GM21360 (cell line): ENCODE data around the gene MAF.
A peak's percentile ranks its signal among the peaks of the same experiment; 100 is the strongest.

Experiments
- ATAC-seq: cut with Tn5 transposase; IDR thresholded peaks from one replicate; pipeline ENCODE4 v1.9.1; 2021; ENCODE audit warnings: mild to moderate bottlenecking, moderate library complexity; ENCODE audit not compliant: unreplicated experiment

MAF gene

DNA sequence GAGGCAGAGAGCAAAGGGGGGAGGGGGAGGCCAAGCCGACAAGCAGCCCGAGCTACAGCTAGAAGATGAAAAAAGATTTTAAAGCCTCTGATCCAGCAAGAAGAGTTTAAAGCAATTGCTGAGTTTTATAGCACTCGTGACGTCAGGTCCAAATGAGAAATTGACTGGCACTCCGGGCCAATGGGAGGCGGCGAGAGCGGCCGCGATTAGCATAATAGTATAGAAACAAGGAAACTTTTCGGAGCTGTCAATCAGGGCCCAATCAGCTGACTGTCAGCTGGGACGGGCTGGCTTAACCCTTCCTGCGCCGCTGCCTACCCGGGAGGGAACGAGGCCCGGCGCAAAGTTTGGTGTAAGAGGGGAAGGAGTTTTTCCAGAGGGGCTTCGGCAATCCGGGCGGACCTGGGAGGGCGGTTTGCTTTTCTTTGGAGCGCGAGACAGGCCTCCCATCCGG is at the start of gene MAF:
TSS of gene MAF (minus strand) at position 100 of the 454 bp plus-strand sequence. CDS start 835 bp downstream, outside the sequence.
- ATAC-seq, result no peak

DNA sequence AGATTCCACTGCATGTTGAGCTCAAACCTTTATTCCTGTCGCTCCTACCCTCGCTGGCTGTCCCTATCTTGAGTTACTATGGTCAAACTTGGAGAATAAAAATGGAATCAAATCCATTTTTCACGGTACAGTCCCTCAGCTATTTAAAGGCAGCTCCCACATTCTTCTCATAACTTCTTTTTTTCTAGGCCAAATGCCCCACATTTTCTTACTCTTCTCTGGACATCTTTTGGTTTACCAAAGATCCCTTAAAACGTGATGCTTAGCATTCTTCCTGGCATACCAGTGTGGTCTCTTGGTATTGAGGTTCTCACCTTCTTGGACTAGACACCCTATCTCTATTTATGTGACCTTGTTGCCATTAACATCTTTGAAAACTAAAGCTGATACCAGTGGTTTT is 48.3 kb upstream of the MAF start:
- ATAC-seq, result no peak

DNA sequence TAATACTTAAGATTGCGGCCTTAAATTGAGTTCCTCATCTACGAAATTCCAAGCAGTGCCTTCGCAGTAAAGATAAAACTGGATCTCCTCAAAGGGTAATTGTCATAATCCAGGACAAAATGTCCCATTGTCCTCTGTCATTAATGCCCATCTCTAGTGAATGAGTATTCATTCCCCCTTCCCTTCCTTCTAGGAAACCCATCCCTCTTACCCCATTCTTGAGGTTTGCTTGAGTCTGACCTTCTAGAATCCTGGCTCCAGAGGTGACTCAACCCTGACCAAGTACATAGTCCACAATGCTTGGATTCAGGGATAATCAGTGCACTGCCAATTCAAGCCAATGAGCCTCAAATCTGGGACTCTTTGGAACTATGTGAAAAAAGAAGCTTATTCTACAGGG is 47.0 kb upstream of the MAF start:
- ATAC-seq, result no peak

DNA sequence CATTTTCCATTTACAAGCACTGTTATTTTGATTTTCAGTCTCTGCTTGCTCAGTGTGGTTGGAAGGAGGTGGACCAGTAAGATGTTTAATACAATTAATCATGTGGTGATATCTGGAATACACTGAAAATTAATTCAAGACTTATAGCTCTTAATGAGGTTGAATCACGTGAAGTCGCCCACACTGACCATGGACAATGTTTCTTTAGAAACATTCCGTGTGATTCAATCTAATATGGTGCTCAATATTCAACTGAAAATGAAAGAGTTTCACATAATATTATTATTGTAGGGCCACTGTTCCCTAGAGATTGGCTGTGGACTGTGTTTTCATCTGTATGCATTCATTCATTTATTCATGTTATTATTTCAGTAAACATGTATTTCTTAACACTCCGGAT is 45.2 kb upstream of the MAF start:
- no peak for ATAC-seq

DNA sequence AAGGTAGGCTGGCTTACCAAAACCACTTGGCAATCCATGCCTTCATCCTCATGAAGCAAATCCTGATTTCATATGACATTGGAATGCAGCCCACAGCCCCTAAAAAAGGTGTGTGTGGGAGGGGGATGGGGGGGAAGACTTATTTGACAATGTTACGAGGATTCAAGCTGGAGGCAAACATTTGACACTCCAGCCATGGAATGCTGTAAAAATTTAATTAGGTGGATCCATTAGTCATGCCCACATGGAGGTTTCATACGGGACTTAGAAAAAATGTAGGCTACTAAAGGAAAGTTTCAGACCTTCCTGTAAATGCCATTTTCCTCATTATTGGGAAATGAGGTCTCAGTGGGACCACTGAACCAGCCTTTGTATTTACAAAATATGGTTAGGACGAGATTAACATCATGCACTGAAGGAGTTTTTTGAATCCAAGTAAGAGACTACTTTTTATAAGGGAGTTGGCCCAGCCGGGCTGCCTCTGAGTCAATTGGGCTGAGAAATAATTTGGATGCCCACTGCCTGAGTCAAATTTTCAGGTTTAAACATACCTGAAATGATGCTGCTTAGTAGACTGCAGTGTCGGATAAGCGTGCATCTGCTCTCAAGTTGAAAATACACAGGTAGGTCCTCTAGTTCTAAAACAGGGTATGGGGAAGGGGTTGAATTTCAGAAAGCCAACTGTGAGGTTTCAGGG is 44.6 kb upstream of the MAF start:
- no peak for ATAC-seq

DNA sequence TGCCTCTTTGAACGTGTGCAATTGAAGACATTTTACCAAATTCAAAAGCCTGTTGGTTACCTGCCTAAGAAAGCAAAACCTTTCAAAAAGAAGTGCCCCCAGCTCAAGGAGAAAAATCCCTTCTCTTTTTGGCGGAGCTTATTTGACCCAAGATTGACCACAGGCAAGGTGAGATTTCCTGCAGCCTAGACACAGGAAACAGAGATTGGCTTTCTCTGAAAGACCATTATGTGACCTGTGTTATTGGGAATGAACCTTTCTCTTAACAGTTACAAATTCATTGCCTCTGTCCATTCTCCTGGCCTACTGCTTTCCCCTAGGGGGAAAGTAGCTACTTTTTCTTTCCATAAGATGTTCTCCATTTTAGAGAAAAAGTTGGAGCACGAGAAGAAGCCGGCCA is 42.1 kb upstream of the MAF start:
- ATAC-seq, result no peak

DNA sequence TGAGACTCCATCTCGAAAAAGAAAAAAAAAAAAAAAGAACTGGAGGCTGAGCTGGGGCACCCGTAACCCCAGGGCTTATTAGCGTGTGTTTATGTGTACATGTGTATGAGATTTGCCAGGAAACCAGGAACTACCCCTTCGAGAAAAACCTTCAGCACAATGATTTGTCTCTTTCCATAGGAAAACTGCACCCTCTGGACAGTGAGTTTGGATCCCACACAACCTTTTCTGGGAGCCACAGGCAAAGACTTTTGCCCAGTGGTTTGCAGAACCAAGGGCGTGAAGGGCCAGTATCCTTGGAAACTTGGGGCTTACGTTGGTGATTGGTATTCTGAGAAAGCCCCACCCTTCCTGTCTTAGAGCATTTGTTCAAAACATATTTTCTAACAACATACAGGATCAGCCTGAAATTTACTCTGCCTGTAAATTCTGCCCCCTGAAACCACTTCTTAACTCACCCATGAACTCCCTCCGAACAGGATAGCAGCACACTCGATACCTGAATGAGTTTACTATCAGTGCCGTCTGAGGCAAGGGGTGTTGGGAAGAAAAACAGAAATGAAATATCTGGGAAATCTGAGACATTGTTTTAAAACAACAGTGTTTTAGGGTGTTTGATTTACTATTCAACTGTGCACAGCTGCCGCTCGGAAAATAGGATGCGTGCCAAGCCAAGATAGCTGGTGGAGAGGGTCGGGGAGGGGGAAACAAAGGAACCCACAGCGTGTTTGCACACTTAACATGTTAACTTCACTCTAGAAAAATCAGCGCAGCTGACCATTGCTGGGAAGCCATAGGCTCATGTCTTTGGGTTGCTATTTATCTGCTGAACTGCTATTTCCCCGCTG is 40.2 kb upstream of the MAF start:
- no peak for ATAC-seq

DNA sequence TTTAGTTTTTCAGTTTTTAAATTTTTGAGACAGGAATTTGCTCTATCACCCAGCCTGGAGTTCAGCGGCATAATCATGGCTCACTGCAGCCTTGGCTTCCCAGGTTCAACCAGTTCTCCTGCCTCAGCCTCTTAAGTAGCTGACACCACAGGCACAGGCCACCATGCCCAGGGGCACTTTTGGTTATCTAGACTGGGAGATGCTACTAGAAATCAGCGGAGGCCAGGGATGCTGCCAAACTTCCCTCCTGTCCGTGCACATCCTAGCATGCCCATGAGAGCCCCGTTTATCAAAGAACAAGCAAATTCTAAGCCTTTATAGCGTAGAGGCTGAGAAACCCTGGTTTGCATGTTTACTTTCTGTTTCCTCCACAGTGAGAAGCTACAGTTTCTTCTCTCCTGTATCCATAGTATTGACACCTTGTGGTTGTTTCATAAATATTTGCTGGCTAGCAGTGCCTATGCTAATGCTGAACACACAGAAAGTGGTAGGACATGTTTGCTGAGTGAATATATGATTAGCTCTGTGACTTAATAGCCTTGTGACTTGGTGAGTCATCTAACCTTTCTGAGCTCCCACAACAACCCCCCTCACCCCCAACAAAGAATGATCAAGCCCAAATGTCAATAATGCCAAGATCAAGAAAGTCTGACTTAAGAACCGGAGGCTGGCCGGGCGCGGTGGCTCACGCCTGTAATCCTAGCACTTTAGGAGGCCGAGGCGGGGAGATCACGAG is 39.2 kb upstream of the MAF start:
- no peak for ATAC-seq

DNA sequence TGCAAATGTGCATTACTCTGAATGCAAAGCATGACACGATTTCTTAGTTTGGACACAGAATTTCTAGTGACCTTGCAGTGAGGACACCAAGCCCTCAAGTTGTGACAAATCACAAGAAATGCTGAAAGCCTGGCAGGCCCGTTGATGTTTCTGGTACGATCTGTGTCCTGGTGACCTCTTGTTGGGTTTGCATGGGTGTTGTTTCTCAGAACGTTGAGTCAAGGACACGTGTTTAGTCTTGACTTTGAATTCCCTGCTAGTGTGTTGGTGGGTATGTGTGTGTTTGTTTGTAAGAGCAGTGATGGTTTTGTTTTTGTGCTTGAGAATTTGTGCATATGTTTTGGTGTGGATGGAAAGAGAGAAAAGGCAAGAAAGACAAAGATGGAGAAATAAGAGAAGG is 37.8 kb upstream of the MAF start:
- ATAC-seq, result no peak

DNA sequence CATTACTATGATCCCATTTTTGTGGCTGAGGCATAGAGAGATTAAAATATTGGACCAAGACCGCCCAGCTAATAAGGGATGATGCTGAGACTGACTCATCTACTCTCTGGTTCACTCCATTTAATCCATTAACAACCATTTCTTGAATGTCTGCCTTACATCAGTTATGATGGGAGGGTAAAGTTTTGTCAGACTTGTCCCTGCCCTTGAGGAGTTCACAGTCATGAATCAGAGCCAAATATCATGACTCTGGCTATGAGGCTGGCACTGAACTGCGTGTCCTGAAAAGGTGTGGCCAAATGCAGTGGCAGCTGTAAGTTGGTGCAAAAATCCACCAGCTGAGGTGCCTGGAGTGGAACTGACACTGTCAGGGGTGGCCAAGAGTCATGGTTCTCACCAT is 35.0 kb upstream of the MAF start:
- ATAC-seq, result no peak

DNA sequence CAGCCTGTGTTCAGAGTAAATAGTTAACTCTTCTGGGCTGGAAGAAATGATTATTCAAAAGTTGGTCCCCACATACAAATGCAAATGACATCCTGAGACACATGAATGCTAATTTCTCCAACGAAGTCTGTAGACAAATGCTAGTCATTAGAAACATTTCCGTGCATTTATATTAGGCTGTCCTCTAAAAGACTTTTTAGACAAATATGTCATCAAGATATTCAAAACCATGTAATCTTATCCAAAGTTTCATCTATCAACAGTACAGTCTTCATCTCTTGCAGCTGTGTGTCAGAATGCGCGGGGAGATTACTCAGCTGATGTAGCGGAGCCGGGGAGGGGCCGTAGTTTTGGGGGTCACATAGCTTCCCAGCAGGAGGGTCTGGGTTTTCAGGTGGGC is 33.8 kb upstream of the MAF start:
- no peak for ATAC-seq

DNA sequence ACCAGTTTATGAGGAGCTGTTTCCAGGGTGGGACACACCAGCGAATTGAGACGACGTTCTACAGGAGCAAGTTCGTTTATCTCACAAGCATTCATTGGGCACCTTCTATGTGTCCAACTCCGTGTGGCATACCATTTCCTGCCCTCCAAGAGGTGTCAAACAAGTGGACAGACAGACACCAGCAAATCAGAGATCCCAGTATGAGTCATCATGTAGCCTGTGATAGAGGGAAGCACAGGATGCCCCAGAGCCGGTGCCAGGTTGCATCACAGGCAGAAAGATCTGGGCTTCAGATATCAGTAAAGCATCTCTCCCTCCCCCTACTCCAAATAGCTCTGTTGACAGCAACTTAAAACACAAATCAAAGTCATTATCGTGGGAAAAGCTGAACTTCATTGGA is 31.8 kb upstream of the MAF start:
- no peak for ATAC-seq

DNA sequence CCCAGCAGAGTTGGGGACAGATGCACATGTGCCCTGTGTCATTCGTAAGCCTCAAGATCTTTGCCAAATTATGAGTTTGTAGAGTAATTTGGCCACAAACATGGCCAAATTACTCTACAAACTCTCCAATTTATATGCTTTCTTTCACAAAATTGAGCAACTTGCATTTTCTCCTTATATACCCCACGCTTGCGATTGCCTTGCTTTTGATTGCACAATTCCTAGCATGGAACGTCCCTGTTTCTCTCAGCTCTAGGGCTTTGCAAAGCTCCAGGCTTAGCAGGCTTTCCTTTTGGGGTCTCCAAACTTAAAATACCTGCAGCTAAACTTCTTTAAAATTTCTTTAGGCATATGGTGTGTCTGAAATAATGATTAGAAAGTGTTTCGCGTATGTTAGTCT is 28.5 kb upstream of the MAF start:
- no peak for ATAC-seq

DNA sequence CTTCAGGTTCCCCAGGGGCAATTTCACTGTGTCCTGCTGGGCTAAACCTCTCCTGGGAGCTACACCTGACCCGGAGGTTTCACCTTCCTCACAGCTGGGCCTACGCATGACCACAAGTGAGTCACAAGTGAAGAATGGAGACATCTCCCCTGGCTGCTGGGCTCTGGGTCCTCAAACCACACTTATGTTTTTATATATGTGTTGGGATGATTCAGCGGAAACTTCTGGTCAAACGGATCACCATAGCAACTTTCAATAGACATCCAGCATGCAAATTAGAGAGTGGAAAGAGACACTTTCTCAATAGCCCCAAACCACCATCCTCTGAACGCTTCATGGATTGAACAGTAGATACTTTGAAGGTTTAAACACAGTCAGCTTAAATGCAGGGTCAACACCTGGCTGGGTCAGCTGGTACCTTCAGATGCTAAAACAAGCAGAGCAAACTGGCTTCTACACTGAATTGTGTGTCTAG is 28.0 kb upstream of the MAF start:
- peak; percentile 92 for ATAC-seq

DNA sequence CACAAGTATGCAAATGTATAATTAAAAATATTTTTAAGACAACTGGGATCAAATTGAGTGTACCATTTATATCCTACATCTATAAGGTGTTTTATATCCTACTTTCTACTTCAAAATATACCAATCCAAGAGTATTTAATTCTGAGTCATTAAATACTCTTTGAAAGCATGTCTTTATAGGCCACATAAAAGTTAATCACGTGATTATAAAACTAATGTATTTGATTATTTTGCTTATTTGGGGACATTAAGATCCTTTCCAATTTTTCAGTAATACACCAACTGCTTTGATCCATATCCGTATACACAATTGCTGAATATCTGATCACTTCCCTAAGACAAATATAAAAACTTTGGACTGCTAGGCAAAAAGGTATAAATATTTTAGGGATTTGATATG is 26.6 kb upstream of the MAF start:
- ATAC-seq, result no peak

DNA sequence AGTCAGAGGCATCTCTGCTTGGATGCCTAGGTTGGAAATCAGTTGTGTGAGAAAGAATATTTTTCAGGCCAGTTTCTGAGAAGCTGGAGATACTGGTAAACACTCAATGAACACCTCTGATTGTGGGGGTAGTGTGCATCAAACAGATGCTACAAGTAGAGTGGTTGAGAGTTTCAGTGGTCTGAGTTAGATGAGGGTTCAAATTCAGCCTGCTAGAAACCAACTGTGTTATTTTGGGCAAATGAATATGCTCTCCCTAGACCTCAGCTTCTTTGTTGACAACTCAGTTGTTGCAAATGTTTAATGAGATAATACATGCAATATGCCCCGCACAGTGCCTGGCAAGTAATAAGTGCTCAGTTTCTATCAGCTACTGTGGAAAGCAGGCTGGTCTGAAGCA is 25.2 kb upstream of the MAF start:
- ATAC-seq, result no peak

DNA sequence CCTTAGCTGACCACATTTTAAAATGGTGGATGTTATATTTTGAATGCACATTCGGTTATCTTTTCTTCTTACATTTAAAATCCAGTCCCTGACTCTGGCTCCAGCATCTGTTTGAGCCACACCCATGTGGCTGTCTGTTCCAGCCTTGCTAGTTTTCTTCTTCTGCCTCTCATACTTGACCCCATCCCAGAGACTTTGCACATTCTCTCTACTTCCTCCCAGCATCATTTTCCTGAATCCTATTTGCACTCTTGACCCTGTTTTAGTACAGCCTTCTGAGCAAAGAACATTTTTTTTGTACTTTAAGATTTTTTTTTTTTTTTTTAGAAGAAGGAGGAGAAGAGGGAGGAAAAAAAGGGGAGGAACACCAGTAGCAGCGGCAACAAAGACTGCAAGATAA is 23.3 kb upstream of the MAF start:
- no peak for ATAC-seq

DNA sequence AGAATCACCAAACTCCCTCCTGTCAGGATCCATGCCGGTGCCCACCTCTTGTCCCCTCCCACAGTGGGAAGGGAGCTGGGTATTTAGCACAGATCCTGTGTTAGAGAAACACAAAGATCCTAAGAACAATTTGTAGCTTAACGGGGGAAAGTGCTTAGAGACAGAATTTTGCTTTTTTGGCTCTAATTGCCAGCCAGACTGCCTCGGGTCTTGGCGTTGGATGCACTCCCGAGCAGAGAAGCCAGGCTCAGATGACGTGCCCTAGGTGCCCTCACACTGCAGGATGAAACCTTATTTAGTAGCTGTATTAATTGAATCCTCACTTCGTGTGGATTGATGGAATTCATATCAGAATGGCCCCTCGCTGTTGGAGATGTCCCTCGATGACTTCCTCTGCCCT is 22.5 kb upstream of the MAF start:
- ATAC-seq, result no peak

DNA sequence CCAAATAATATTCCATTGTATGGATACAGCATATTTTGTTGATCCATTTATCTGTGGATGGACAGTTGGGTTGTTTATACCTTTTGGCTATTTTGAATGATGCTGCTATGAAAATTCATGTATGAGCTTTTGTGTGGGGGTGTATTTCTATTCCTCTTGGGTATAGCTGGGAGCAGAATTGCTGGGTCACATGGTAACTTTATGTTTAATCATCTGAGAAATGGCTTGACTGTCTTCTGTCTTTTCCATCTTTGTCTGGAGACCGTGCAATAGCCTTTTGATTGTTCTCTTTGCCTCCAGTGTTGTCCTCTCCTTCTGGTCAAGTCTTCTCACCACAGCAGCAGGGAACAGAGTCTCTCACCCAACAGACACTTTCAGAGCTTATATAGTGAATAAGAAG is 20.5 kb upstream of the MAF start:
- no peak for ATAC-seq

DNA sequence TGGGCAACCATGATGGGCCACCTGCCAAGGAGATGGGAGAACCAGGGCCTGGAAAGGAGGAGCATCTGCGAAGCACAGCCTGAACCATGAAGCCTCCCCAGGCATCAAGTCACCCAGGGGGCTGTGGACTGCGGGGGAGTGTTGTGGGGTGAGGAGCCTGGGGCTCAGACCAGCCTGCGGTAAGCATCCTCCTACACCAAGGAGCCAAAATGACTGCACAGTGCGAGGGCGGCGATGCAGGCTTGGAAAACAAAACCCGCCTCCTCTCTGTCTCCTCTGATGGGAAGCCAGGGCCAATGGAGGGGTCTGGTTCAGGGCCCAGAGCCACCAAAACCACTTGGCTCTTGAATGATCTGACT is 18.1 kb upstream of the MAF start:
- ATAC-seq, result no peak

DNA sequence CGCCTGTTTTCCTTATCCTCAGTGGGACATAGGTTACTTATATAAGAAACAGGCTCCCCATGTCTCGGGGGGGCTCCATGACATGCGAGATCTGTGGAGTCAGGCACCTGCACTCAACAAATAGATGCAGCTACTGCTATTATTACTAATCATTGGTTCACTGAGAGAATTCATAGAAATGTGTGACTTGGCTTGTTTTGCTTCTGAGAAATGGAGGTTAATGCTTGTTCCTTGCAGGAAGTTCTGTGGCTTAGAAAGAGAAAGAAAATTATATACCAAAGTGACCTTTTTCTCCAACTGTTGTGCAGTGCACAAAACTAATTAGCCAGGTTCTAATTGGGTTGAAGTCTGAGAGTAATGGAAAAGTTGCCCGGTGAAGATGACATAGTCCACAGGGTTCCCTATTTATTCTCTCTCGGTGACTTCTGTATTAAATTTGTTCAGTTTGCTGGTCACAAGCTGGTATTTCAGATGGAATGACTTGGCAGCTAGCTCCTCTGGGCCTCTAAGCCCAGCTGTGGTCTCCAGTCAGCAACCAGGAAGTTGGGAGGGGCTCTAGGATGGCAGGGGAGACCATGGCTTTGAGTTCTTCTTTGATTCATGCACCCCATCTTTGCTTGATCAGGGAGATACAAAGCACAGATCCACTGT is 17.6 kb upstream of the MAF start:
- no peak for ATAC-seq
